Right lung (tissue), 5 donors: ENCODE measurements around the gene PMM1. TPM values are rescaled to one million over a fixed set of nuclear protein-coding genes. Genes with fewer than 3 reads are reported as not detected.

Source experiments
- DNase-seq, 2 donors: peaks; one replicate each; pipeline ENCODE4 v3.0.0-alpha.2; 2013
- polyA plus RNA-seq, 5 donors: library from polyadenylated mRNA; unstranded; fragments of 120-200 nt; gene quantifications; one replicate each; pipeline versions ENCODE4 v1.2.1 to v1.2.3, GENCODE V29; 2013; ENCODE audit warnings: inconsistent platforms in 1 of 5, low replicate concordance in 1 of 5; ENCODE audit not compliant: insufficient read length in 5 of 5, insufficient read depth in 1 of 5

The PMM1 gene
- polyA plus RNA-seq, 5 donors = 41.2 to 63.1 (median 52.3) TPM

- DNase-seq = no peak
Measured at GRCh38 chr22:41539146-41540005, 50.3 kb downstream of the PMM1 start.

- no peak for DNase-seq
Measured at GRCh38 chr22:41538583-41538982, 51.1 kb downstream of the PMM1 start.

GRCh38 chr22:41537203-41537602 is 52.4 kb downstream of the PMM1 start:
- DNase-seq = no peak

- no peak for DNase-seq
Measured at GRCh38 chr22:41535244-41535643, 54.4 kb downstream of the PMM1 start.

- no peak for DNase-seq
Measured at GRCh38 chr22:41534219-41534618, 55.4 kb downstream of the PMM1 start.

- peak in 1 of 2 donors; percentile 42 for DNase-seq
Measured at GRCh38 chr22:41532908-41533825, 56.5 kb downstream of the PMM1 start.

- no peak for DNase-seq
Measured at GRCh38 chr22:41531715-41532477, 57.7 kb downstream of the PMM1 start.

GRCh38 chr22:41530890-41531714 is 58.5 kb downstream of the PMM1 start:
- no peak for DNase-seq

- no peak for DNase-seq
Measured at GRCh38 chr22:41528938-41529561, 60.6 kb downstream of the PMM1 start.

GRCh38 chr22:41528132-41528766 is 61.4 kb downstream of the PMM1 start:
- DNase-seq = no peak

Other genes with a start within 250 kb of the PMM1 start
- 10 to 100 TPM in 4 of 5 donors, 1 to 10 TPM in 1; 10.0 to 14.5 (median 13.0) TPM for gene TEF, start 207.9 kb downstream of the PMM1 start, polyA plus RNA-seq
- gene TOB2, start 143.0 kb downstream of the PMM1 start, polyA plus RNA-seq = 10 to 100 TPM; 37.6 to 57.8 (median 45.9) TPM
- 10 to 100 TPM; 43.6 to 56.5 (median 54.6) TPM for gene PHF5A, start 121.1 kb downstream of the PMM1 start, polyA plus RNA-seq
- 10 to 100 TPM; 47.4 to 65.1 (median 51.3) TPM for gene ACO2, start 120.7 kb downstream of the PMM1 start, polyA plus RNA-seq
- 10 to 100 TPM; 24.6 to 39.5 (median 27.3) TPM for gene POLR3H, start 45.4 kb downstream of the PMM1 start, polyA plus RNA-seq
- 1 to 10 TPM; 3.2 to 7.3 (median 4.0) TPM for gene CSDC2, start 28.8 kb downstream of the PMM1 start, polyA plus RNA-seq
- gene DESI1, start 31.2 kb upstream of the PMM1 start, polyA plus RNA-seq = 10 to 100 TPM; 19.4 to 30.8 (median 28.7) TPM
- 100 to 1,000 TPM; 307 to 378 (median 331) TPM for gene XRCC6, start 31.5 kb upstream of the PMM1 start, polyA plus RNA-seq
- gene SNU13, start 99.0 kb upstream of the PMM1 start, polyA plus RNA-seq = 100 to 1,000 TPM; 107 to 155 (median 115) TPM
- 1 to 10 TPM; 2.0 to 4.3 (median 2.9) TPM for gene MEI1, start 109.7 kb upstream of the PMM1 start, polyA plus RNA-seq
- 10 to 100 TPM in 1 of 5 donors, 1 to 10 TPM in 4; 8.1 to 10.0 (median 9.3) TPM for gene CCDC134, start 210.8 kb upstream of the PMM1 start, polyA plus RNA-seq
- 10 to 100 TPM; 52.1 to 92.9 (median 68.6) TPM for gene SREBF2, start 243.3 kb upstream of the PMM1 start, polyA plus RNA-seq